LNCAP (cell line): ENCODE results near the gene RBM5.

ENCODE experiments used
- CTCF ChIP-seq: fragments of 450-650 bp; IDR thresholded peaks from 2 replicates; pipeline ENCODE4 v1.5.1; 2017; ENCODE audit warnings: mild to moderate bottlenecking

The RBM5 gene

GRCh38 chr3:50158530-50159146 is 69.9 kb downstream of the RBM5 start:
- no peak for TF ChIP-seq CTCF

GRCh38 chr3:50160561-50160983 is 71.9 kb downstream of the RBM5 start:
- TF ChIP-seq CTCF = no peak

- no peak for TF ChIP-seq CTCF
Observed at GRCh38 chr3:50161320-50161719, 72.6 kb downstream of the RBM5 start.

GRCh38 chr3:50162034-50162883 is 73.5 kb downstream of the RBM5 start:
- TF ChIP-seq CTCF = no peak

- no peak for TF ChIP-seq CTCF
Observed at GRCh38 chr3:50163572-50164455, 75.1 kb downstream of the RBM5 start.

- TF ChIP-seq CTCF = no peak
Observed at GRCh38 chr3:50164481-50164880, 75.8 kb downstream of the RBM5 start.
